ENCODE measurements around the gene AGBL3.

GRCh38 chr7:134992626-134993179 is 6.4 kb downstream of the AGBL3 start:
- TF ChIP-seq POLR2AphosphoS5 (IDR thresholded peaks at IDR 0.05; ENCODE audit: control insufficient read depth, insufficient read depth, low read depth, low read length): no peak
- TF ChIP-seq ZBTB7A (IDR thresholded peaks at IDR 0.05; ENCODE audit: borderline replicate concordance, control insufficient read depth, low read depth, low read length): no peak
- no peak for TF ChIP-seq BRD4 (IDR thresholded peaks at IDR 0.05)
- TF ChIP-seq, protein P1, sequence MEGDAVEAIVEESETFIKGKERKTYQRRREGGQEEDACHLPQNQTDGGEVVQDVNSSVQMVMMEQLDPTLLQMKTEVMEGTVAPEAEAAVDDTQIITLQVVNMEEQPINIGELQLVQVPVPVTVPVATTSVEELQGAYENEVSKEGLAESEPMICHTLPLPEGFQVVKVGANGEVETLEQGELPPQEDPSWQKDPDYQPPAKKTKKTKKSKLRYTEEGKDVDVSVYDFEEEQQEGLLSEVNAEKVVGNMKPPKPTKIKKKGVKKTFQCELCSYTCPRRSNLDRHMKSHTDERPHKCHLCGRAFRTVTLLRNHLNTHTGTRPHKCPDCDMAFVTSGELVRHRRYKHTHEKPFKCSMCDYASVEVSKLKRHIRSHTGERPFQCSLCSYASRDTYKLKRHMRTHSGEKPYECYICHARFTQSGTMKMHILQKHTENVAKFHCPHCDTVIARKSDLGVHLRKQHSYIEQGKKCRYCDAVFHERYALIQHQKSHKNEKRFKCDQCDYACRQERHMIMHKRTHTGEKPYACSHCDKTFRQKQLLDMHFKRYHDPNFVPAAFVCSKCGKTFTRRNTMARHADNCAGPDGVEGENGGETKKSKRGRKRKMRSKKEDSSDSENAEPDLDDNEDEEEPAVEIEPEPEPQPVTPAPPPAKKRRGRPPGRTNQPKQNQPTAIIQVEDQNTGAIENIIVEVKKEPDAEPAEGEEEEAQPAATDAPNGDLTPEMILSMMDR (IDR thresholded peaks at IDR 0.05 in 2 of 3, conservative IDR thresholded peaks at IDR 0.05 in 1 of 3; ENCODE audit: insufficient read depth in 2 of 3, low read depth in 1 of 3, low read length in 3 of 3): no peak
- TF ChIP-seq, protein P2, sequence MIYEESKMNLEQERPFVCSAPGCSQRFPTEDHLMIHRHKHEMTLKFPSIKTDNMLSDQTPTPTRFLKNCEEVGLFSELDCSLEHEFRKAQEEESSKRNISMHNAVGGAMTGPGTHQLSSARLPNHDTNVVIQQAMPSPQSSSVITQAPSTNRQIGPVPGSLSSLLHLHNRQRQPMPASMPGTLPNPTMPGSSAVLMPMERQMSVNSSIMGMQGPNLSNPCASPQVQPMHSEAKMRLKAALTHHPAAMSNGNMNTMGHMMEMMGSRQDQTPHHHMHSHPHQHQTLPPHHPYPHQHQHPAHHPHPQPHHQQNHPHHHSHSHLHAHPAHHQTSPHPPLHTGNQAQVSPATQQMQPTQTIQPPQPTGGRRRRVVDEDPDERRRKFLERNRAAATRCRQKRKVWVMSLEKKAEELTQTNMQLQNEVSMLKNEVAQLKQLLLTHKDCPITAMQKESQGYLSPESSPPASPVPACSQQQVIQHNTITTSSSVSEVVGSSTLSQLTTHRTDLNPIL (CRISPR knock-in tag; IDR thresholded peaks at IDR 0.05): no peak
- no peak for TF ChIP-seq ZNF124 (CRISPR knock-in tag; IDR thresholded peaks at IDR 0.05)
- TF ChIP-seq BCL6 (CRISPR knock-in tag; IDR thresholded peaks at IDR 0.05): no peak
- no peak for TF ChIP-seq TAF1 (IDR thresholded peaks at IDR 0.05; ENCODE audit: control insufficient read depth, extremely low read depth, insufficient read depth, low read length, severe bottlenecking)
- TF ChIP-seq RCOR1 (IDR thresholded peaks at IDR 0.05; ENCODE audit: borderline replicate concordance in 1 of 2, low read depth in 2 of 2, low read length in 2 of 2): no peak
